HG02852 (cell line): ENCODE data around the gene GAGE12D.
"Not testable (repeated sequence)": the region's sequence is repeated elsewhere in the genome, so short reads cannot be mapped to it uniquely, and the experiment has no call there.

Experiments
- ATAC-seq: cut with Tn5 transposase; IDR thresholded peaks from one replicate; pipeline ENCODE4 v1.9.1; 2021; ENCODE audit warnings: mild to moderate bottlenecking, moderate library complexity; ENCODE audit not compliant: unreplicated experiment

Gene GAGE12D

GRCh38 chrX:49541433-49541832 lies at the start of gene GAGE12D:
GAGE12D (plus strand) TSS chrX:49541733; CDS start chrX:49542888, 1,155 bp downstream.
- ATAC-seq: not testable (repeated sequence)

GRCh38 chrX:49531877-49532276 lies 9.7 kb upstream of the GAGE12D start, which contains the start of gene GAGE12C:
GAGE12C (plus strand) TSS chrX:49532177; CDS start chrX:49533332, 1,155 bp downstream.
- not testable (repeated sequence) for ATAC-seq

- not testable (repeated sequence) for ATAC-seq
Measured at GRCh38 chrX:49550989-49551388, 9.5 kb downstream of the GAGE12D start, which contains the start of gene GAGE12E. GAGE12E (plus strand) TSS chrX:49551289; CDS start chrX:49552444, 1,155 bp downstream.

- not testable (repeated sequence) for ATAC-seq
Measured at GRCh38 chrX:49560542-49560941, 19.0 kb downstream of the GAGE12D start, which contains the start of gene GAGE12F. GAGE12F (plus strand) TSS chrX:49560842; CDS start chrX:49561997, 1,155 bp downstream.

GRCh38 chrX:49568728-49569127 lies 27.2 kb downstream of the GAGE12D start:
- not testable (repeated sequence) for ATAC-seq

- not testable (repeated sequence) for ATAC-seq
Measured at GRCh38 chrX:49569152-49569551, 27.6 kb downstream of the GAGE12D start.

GRCh38 chrX:49570100-49570499 lies 28.6 kb downstream of the GAGE12D start, which contains the start of gene GAGE12G:
GAGE12G (plus strand) TSS chrX:49570400; CDS start chrX:49571555, 1,155 bp downstream.
- not testable (repeated sequence) for ATAC-seq

- not testable (repeated sequence) for ATAC-seq
Measured at GRCh38 chrX:49579649-49580048, 38.1 kb downstream of the GAGE12D start, which contains the start of gene GAGE12H. GAGE12H (plus strand) TSS chrX:49579949; CDS start chrX:49581104, 1,155 bp downstream.

GRCh38 chrX:49589196-49589595 lies 47.7 kb downstream of the GAGE12D start, which contains the start of gene GAGE2A:
GAGE2A (plus strand) TSS chrX:49589496; CDS start chrX:49590651, 1,155 bp downstream.
- not testable (repeated sequence) for ATAC-seq

GRCh38 chrX:49589769-49590478 lies 48.4 kb downstream of the GAGE12D start:
- not testable (repeated sequence) for ATAC-seq

- not testable (repeated sequence) for ATAC-seq
Measured at GRCh38 chrX:49590488-49590887, 49.0 kb downstream of the GAGE12D start.
